SKM-1 treated with dmso at 0.1 percent for 144 hours (cell line): ENCODE measurements around the gene CHMP1B.
A peak's percentile ranks its signal among the peaks of the same experiment; 100 is the strongest.
"Not testable (repeated sequence)": the region's sequence is repeated elsewhere in the genome, so short reads cannot be mapped to it uniquely, and the experiment has no call there.

Experiments used
- DNase-seq: peaks from one replicate; lab custom pipeline; 2025; ENCODE audit not compliant: unreplicated experiment; lab: John Stamatoyannopoulos, UW

Gene CHMP1B

DNA sequence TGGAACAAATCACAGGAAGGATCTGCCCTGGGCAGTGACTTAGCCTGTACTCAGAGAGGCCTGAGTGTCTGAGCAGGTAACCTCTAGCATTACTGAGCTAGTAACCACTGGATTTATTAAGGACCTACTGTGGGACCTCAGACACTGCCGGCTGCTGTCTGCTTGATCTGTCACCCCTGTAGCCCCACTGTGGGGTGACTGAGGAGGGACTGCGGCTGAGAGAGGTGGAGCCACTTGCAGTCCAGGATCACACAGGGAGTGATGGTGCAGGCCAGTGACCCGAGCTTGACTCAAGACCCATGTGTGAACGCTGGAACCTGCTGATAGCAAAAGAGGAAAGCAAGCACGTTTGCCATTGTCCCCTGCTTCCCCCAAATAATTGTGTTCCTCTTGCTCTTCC is 15.6 kb downstream of the CHMP1B start:
- no peak for DNase-seq

DNA sequence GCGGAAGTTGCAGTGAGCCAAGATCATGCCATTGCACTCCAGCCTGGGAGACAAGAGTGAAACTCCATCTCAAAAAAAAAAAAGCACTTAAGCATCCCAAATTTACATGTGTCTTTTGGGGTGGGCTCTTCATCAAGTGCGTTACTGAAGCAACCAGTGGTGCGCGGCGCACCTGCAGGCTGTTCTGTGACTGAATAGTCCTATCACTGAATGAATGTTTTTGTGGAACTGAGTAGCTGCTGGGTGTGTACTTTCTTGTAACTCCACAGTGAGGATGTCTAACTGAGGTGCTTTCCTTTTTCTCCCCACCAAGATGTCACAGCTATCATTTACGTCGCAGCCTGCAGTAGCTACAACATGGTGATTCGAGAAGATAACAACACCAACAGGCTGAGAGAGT is 17.0 kb downstream of the CHMP1B start:
- DNase-seq = no peak

DNA sequence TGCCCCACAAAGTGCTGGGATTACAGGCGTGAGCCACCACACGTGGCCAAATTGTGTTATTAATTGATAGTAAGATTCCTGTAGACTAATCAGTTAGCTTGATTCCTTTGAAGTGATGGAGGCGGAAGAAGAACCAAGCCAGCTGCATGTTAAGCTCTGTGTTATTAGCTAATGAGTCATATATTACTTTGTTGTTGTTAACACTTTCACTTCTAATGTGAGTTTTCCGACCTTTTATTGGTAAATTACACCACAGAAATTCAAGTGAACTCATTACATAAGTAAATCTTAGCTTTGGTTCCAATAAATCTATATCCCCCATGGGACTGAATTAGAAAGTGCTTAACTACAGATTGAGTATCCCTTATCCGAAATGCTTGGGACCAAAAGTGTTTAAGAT is 20.3 kb downstream of the CHMP1B start:
- no peak for DNase-seq

DNA sequence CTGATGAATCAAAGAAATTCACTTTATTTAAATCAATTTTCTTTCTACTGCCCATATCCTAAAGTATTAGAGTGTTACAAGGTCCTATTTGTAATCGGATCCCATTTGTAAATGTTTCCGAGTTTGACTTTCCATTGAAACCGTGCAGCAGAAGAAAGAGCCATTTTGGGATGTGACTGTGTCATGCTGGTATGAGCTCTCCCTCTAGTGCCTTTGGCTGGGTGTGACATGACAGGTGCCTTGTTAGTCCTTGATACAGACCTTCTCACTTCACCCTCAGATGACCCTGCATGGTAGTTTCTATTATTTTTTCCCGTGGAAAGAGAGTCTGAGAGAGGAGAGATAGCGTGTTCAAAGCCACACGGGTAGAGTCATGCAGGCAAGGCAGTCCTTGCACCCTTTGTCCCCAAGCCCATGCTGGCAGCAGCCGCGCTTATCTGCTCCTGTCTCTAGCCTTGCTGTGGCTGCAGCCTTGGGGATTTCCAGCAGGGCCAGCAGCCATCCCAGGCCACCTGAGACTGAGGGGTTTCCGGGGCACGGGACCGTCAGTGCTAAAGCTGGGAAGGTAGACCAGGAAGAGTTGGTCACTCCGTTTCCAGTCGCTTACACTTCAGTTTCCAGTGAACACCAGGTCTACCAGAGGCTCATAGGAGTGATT is 21.4 kb downstream of the CHMP1B start:
- DNase-seq = no peak

DNA sequence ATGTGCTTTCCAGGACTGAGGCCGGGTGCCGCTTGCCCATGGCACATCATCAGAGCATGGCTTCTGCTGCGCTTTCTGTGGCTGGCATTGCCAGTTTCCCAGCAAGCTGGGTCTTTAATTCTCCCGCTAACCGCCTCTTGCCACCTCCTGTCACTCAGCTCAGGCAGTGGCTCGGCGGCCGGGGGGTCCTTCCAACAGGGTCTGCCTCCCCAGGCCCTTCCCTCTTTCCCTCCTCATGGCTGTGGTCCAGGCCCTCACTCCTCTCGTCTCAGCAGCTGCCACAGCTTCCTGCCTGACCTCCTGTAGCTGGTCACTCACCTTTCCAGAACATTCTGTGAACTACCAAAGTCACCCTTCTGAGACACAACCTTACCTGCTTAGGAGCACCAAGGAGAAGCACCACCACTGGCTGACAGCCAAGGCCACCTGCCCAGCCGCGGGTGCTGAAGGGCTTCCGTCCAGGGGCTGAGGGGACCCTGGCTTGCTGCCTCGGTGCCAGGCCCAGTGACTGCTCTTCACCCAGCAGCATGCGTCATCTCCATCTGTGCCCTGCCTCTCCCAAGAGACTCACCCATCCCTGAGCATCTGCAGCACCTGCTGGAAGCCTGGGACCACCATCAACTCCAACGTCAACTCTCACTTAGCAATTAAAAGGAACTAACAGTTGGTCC is 22.6 kb downstream of the CHMP1B start:
- no peak for DNase-seq

DNA sequence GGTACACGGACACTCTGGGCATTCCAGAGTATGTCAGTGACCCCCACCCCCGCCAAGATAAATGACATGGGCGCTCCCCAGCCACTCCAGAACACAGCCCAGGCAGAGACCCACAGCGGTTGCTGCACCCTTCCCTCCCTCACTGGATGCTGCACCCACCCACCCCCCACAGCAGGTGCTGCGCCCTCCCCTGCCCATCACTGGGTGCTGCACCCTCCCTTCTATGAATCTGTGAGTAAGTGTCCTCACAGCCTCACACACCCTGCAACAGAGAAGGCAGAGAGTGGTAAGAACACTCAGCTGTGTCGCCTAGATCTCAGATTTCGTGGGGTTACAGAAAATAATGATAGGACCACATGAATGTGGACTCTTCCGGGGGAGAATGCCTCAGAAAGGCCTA is 23.5 kb downstream of the CHMP1B start:
- DNase-seq = no peak

DNA sequence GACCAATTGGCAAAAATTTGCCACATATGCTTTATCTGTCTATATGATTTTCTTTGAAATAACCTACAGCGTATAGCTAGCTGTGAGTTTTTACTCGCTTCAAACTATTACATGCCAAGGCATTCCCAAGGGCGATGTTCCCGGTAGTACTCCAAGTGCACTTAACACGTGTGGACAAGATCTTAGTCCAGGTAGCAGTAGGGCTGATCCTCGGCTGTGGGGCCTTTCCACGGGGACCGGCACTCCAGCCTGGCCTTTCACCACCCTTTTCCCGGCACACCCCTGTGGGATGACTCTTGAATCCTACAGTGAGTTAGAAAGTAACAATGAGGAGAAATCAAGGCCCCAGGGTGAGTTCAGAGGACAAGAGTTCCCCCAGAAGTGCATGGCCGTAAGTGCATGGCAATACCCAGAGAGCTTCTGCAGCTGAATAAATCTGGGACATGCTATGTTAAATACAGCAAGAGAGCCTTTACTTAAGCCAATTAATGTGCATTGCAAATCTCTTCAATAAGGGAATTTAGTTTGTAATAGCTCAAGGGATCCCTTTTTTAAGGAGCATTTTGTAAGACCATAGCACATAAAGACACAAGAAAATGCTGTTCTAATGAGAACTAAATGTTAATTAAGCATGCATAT is 26.4 kb downstream of the CHMP1B start:
- DNase-seq = no peak

DNA sequence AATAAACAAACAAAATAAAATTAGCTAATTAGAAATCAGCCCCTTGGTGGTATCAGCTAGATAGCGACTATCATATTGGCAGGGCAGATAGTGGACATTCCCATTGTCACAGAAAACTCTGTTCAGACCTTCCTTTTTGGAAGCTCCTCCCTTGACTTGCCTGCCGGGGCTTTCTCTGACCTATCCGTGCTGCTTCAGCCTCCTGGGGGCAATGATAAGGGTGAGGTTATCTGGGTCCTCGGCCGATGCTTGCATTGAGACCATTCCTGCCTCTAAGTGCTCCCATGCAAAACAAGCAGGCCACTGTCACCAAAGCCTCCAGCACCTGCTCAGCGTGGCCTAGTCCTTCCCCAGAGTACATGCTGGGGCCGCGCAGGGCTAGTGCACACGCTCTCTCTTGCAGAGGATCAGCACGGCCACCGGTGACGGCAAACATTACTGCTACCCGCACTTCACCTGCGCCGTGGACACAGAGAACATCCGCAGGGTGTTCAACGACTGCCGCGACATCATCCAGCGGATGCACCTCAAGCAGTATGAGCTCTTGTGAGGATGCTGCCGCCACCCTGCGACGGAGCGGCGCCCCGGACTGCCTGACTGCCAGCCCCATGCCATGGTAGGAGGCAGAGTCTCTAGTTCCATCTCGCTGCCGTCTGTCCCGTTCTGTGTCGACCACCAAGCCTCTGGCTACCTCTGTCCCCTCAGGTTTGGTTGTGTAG is 29.5 kb downstream of the CHMP1B start:
- no peak for DNase-seq

DNA sequence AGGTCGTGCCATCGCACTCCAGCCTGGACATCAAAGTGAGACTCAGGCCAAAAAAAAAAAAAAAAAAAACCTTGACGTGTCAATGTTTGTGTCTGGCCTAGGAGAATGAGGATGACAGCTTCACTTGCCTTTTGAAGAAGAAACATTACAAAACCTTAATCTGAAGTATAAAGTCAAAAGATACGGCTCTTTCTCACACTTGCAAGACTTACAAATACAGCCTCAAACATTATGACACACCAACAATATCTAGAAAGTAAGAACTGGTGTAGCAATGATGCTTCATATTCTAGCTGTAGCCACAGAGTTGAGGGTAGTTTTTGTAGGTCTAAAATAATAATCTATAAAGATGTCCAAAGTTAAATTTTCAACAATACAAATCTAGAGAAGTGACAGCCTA is 31.4 kb downstream of the CHMP1B start:
- DNase-seq = no peak

DNA sequence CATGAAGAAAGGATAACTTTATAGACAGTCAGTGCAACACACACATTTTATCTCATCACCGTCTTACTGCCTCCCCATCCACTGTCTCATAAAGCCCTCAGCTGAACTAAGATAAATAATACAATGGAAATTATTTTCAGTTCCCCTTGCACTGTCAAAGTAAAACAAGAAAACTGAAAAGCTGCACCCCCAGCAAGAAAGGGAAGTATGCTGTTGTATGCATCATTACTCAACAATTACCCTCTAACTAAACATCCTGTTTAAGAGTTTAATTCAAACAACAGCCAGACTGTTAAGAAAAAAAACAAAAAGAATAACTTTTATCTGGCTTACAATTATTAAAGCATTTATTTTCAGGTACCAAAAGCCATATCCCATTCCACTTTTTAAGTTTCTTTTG is 31.9 kb downstream of the CHMP1B start:
- peak; percentile 68 for DNase-seq

DNA sequence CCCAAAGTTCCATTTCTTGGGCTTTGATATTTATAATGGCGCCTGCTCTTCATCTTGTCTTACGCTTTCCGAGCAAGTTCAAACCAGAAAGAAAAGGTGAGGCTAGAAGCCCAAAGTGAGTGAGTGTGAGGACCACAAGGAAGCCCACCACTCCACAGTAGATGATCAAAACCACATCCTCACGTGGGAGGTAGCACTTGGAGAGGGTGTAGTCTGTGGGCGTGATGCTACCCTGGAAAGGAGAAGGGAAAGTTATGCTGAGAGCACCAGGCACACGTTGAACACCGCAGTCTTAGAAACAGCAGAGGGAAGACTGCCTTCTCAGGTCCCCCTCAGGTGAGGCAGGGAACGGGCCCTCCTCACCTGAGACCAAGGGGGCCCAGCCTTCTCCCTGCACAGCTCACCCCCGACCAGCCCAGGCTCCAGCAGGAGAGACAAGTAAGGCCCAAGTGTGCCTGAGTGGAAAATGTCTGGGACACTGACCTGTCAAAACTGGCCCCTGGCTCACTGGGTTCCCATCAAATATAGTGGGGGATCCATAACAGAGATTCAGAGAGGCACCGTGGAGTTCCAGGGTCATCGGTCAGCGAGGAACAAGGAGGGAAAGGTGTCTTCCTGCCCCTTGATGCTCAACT is 33.3 kb downstream of the CHMP1B start:
- DNase-seq = no peak

DNA sequence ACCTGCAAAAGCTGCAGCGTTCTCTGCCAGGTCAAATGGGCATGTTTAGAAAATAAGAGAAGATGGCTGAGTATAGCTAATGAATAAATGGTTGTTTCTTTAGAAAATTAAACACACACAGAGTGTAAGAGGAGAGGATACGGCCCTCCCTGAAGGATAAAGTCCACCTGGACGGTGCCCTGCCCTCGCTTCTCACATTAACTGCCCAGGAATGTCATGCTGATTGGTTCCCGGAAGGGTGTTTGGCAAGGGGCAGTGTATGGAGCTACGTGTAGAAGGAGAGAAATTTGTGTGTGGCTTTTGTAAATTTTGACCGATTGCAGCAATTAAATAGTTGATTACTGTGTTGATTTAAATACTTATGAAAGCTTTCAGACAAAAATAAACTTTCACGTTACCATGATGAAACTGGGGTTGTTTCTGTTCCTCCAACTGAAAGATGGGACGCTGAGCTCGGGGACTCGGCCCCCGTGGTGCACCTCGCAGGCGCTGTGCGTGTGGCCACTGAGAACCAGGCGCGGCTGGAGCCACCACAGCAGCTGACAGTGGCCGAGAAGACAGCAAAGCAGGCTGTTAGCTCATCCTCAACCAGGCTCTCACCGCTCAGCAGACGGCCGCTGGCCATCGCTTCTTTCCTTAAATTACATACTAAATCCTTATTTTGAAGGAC is 34.2 kb downstream of the CHMP1B start:
- no peak for DNase-seq

DNA sequence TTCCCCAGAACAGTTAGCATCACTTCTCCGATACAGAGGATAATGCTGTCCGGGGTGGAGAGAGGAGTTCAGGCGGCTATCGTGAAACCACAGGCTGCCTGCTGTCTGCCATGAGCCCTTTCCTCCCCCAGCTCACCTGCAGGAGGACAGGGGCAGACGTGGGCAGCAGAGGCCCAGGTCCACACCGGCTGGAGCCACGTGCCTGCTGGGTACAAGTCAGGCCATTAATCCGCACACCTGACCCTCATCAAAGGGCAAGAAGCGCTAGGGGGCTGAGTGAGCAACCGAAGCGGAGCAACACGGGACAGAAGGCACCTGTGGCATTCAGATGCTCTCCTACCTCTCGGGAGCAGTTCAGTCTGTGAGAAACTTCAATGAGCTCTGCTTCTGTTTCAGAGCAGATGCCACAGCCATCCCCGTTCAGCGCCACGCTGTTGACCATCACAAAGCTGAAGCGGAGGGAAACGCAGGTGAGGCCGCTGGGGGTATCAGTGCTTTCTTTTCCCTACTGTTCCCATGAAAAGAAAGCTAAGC is 35.4 kb downstream of the CHMP1B start:
- DNase-seq = no peak

DNA sequence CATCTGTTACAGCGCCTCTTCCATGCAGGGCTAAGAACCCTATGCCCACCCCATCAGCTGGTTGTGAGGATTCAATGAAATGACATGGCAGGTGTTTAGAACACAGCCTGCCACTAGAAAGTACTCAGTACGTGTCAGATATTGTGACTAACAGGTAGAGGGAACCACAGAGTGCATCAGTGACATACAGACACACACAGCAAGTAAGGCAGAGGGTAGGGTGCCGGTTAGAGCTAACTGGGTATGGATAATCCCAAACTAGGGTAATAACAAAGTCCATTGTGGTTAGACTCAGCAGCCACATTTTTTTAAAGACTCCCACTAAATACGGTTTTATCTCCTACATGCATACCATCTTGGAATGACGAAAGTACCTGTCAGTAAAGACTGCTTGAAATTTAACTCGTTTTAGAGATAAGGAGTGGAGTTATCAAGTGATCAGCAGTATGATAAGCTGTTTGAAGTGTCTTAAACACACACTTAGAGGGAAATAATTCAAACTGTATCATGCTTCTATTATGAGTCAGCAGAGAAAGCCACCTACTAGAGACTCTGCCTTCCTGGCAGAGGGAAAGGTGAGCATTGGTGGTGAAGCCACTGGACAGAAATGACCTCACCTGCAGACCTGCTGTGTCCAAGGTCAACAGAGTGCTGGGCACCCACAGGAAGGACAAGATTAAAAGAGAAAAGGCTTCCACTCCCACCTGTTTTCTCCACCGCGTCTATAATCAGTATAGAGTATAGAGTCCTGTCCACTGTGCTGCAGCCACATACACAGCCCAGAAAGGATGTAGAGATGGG is 36.3 kb downstream of the CHMP1B start:
- DNase-seq = no peak

DNA sequence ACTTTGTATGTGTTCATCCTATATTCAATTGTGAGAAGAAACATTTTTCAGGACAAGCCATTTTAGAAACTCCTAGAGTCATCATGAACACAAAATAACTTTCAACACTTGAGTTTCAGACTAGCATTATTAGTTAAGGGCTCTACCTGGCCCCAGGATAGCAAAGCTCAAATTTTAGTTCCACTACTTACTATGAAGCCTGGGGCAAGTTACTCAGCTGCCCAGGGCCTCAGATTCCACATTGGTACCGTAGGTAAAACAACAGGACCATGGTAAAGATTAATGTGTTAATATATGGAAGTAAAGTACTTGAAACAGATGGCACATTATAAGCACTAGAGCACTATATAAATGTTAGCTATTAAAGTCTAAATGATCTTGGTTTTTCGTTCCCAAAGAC is 37.5 kb downstream of the CHMP1B start:
- no peak for DNase-seq

DNA sequence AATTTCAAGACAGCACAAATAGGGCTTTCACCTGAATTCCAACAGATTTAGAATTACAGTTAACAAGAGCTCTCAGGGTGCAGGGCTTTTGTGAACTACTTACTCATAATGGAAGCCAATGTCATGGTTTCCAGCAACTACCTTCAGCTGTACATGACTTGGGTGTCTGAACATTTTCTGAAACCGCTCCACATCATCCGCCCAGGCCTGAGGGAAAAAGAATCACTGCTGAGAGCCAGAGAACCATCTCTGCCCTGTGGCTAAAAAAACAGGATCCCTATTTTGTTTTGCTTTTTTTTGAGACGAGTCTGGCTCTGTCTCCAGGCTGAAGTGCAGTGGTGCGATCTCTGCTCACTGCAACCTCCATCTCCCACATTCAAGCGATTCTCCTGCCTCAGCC is 38.1 kb downstream of the CHMP1B start:
- no peak for DNase-seq

DNA sequence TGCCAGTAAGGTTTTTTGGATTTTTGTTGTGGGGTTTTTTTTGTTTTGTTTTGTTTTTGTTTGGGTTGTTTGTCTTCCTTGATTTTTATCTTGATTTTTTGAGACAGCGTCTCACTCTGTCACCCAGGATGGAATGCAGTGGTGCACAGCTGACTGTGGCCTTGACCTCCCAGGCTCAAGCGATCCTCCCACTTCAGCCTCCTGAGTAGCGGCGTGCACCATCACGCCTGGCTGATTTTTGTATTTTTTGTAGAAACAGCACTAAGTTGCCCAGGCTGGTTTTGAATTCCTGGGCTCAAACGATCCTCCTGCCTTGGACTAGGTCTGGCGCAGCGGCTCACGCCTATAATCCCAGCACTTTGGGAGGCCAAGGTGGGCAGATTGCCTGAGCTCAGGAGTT is 40.5 kb downstream of the CHMP1B start:
- DNase-seq = no peak

DNA sequence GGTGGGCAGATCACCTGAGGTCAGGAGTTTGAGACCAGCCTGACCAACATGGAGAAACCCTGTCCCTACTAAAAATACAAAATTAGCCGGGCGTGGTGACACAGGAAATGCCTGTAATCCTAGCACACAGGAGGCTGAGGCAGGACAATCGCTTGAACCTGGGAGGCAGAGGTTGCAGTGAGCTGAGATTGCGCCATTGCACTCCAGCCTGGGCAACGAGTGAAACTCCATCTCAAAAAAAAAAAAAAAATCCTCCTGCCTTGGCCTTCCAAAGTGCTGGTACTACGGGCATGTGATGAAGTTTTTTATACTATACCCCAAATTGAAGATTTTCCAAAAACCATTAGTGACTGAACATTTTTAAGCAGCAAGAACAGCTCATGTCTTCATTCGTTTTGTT is 41.2 kb downstream of the CHMP1B start:
- not testable (repeated sequence) for DNase-seq

DNA sequence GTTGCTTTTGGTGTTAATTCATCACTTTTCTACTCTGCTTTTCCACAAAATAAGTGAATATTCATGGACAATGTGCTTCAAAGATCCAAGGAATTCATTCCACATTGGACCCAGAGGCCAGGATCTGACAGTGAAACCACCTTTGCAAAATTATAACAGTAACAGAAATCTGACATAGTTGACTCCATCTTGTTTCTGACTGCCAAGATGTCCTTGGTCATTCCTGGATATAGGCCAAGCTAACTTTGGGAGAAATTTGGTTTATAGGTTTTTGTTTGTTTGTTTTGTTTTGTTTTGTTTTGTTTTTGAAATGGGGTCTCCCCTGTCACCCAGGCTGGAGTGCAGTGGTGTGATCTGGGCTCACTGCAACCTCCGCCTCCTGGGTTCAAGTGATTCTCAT is 46.6 kb downstream of the CHMP1B start:
- DNase-seq = no peak

DNA sequence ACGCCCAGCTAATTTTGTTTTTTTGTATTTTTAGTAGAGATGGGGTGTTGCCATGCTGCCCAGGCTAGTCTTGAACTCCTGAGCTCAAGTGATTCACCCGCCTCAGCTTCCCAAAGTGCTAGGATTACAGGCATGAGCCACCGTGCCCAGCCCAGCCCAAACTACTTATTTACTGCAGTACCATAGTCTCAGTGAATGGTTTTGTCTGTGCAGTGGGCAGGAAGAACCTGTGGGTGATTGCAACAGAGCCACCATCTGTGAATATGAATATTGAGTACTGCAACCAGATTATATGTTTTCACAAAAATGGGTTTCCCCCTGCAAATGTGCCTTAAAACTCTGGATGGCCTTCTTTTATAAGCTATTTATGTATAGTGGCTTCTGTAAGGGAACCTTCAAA is 47.9 kb downstream of the CHMP1B start:
- DNase-seq = no peak
